Hematopoietic multipotent progenitor cell treated with erythropoietin and hydrocortisone succinate and interleukin-3 and kit ligand, for 17 days (in vitro differentiated cells): ENCODE measurements around the gene PIGO.

Experiments used
- DNase-seq: peaks from one replicate; pipeline ENCODE4 v3.0.0-alpha.2; 2015; ENCODE audit warnings: low spot score

The PIGO gene

GRCh38 chr9:35071814-35072460, 24.5 kb downstream of the PIGO start:
- peak; percentile 90 for DNase-seq

- peak; percentile 27 for DNase-seq
Measured at GRCh38 chr9:35070823-35071813, 25.3 kb downstream of the PIGO start.

DNA sequence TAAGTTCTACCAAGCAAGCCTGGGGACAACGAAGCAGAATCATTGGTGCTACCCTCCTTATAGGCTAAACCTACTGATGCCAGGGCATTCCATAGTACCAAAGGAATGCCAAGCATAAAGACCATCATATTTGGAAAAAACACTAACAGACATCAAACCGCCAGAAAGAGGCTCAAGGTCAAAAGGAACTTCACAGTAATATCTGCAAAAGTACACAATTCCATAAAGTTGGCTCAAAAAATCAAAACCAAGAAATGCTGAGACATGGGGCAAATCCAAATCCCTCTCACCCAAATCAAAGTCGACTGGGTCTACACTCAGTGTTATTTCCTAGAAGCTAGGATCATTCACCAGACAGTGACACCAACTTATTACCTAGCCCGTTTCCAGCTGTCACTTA, 27.4 kb downstream of the PIGO start:
- DNase-seq, result no peak

- DNase-seq, result no peak
Measured at GRCh38 chr9:35067056-35067455, 29.3 kb downstream of the PIGO start.

DNA sequence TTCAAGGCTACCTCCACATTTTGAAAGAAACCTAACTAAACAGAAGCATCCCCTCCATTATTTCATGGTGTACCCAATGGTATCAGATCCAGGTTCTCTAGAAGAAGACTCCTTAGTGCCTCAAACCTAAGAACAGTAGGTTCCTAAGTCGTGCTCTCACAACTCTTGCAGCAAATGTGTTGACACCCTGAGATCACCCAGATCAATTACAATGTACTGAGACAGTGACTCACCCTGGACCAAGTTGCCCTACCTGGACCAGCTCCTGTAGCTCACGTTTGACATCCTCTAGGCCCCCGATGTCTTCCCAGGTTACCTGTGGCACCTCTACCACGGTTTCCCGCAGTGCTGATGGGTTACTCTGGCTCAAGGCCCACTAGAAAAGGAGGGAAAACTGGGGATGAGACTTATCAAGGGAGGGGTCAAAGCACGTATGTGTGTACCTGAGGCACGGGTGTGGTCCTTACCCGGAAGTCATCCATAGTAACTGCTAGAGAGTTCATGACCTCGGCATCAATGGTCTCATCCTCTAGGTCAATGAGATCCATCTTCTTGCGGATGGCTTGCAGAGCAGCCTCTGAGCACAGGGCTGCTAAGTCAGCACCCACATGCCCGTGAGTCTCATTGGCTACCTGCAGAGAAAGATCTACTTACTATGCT, 35.7 kb downstream of the PIGO start:
- no peak for DNase-seq

DNA sequence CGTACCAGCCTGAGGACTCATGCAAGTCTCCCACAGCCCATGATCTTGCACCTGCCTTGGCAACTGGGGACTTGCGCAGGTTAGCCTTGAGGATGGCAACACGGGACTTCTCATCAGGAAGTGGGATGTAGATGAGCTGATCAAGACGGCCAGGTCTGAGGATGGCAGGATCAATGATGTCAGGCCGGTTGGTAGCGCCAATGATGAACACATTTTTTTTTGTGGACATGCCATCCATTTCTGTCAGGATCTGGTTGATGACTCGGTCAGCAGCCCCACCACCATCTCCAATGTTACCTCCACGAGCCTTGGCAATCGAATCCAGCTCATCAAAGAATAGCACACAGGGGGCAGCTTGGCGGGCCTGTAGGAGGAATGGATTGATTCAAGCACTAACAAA, 37.0 kb downstream of the PIGO start:
- DNase-seq, result no peak

DNA sequence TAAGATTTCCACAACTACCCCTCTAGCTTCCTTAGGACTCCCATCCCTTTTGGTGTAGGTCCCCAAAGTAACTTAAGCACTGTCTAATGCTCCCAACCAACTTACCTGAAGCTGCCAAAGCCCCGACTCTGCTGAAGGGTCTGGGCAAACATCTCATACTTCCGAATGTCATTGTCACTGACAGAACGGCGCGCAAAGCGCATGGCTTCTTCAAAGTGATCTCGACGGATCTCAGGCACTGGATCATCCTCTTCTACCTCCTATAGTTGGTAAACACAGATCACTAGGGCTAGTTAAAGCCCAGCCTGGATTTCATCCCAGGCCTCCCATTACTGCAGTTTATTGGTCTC, 39.1 kb downstream of the PIGO start:
- DNase-seq, result no peak

DNA sequence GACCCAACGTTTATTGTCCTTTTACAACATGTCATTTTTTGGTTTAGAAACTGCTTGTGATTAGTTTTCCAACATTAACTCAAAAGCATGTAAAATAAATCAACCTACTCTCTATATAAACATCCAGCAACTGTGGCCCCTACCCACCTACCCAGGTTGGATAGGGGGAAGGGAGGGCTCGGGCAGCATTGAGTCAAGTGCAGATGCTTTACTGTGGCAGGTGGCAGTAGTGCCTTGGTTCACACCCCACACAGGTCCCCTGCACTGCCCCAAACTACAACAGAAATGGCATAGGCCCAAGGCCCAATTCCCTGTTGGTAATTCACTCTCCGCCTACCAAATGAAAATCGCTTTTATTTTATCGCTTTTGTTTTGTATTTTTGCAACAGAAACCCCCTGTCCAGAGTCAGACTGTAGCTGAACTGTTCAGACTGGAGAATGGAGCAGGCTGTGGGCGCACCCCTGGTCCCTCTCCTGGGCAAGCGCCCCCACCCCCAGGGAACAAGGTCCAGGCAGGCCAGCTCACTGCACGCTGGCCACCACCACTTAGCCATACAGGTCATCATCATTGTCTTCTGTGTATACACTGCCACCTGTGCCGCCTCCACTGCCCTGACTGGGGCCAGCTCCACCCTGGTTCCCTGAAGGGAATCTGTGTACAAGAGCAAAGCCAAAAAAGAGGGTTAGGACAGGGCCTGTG, 39.7 kb downstream of the PIGO start:
- DNase-seq, result no peak

DNA sequence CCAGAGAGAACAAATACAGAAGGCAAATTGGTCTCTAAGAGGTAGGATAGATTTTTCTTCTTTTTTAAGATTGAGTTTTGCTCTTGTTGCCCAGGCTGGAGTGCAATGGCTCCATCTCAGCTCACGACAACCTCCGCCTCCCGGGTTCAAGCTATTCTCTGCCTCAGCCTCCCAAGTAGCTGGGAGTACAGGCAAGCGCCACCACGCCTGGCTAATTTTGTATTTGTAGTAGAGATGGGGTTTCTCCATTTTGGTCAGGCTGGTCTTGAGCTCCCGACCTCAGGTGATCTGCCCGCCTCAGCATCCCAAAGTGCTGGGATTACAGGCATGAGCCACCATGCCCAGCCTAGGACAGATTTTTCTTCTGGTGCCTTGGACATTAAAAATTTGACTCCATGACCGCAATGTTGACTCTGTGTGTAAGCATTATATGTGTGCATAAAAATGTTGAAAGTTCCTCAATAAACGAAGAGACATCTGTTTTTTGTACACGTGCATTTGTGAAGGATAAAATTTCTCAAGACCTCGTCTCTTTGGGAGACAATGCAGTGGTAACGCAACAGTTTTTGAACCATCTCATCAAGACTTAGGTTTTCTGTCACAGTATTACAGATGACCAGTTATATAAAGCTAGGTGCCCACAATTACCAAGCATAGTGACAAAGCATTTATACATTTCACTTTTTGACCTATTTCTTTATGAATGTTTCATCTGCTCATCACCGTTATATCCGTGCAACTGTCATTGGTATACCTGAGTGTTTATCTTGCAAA, 41.3 kb downstream of the PIGO start:
- DNase-seq, result no peak

DNA sequence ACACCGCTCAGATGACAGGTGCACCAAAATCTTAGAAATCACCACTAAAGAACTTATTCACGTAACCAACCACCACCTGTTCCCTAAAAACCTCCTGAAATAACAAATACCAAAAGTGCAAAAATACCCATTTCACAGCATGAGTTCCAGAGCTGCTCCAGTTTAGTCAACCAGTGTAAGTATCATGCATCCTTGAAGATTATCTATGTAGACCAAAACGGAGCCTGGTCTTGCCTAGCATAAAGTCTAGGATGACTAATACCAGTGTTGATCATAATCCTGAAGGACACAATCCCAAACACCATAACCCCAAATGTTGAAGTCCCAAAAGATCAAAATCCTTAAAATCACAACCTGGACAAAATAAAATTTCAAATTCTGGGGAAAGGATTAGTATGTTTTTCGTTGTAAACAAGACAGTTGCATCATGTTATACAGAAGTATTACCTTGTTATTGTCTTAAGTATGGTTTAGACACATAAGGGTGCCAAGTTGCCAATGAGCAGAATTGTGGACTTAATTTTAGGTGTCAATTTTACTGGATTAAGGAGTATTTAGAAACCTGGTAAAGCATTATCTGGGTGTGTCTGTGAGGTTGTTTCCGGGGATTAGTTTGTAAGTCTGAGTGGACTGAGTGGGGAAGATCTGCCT, 42.1 kb downstream of the PIGO start:
- DNase-seq, result no peak

DNA sequence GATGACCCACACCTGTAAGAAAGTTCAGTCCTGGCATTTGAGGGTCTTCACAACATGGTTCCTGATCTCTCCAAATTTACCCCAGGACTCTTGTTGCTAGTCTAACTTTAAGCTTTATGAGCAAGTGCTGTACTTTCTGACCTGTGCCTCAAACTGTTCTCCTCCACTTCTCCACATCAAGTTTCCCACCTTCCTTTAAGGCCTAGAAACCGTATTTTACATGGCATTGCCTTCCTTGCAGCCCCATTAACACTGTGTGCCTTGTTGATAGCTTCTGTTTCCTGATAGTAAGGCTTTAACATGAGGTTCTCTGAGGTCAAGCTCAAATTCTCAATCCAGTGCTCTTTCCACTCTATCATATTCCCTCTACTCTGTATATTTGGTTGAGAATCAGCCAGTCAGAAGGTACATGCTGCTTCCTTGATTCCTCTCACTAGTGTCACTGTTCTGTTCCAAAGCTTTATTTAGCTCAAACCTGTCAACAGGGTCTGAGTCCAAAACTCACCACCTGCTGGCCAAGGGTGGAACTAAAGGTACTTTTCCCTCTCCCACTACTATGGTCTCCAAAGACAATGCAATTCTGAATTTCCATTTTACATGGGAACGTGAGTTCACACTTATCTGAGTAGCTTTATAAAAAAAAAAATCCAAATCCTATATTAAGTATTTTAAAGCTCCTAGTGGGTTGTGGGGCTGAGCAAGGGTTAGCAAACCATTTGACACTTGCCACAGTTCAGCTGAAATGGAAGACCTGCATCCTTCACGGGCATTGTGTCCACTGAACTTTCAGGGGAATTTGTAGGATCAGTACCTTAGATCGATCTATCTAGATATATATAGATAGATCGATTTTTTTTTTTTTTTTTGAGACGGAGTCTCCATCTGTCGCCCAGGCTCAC, 45.1 kb downstream of the PIGO start:
- DNase-seq, result peak; percentile 45

DNA sequence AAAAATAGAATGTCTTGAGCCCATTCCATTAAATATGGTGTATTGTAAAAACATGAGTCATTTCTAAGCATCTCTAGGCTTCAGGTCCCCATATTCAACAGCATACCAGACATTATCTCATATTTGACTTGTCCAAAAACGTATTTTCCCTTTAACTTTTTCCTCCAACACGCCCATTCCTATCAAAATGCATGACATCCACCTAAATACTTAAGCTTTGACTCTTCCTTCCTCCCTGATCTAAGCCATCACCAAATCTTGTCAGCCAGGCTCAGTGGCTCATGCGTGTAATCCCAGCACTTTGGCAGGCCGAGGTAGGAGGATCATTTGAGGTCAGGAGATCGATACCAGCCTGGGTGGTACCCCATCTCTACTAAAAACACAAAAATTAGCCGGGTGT, 47.9 kb downstream of the PIGO start:
- DNase-seq, result no peak

DNA sequence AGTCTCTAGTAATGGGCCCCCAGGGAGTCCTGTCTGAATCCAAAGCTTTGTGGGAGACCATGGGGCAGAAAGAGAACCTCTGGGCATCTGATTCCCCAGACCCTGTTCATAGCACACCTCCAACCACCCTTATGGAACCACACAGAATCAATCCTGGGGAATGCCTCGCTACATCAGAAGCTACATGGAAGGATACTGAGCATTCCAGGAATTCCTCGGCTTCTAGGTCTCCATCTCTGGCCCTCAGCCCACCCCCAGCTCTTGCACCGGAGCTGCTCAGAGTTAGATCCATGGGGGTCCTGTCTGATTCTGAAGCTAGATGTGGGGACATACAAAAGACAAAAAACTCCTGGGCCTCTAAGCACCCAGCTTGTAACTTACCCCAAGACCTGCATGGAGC, 52.3 kb downstream of the PIGO start:
- no peak for DNase-seq

GRCh38 chr9:35042891-35043545, 53.4 kb downstream of the PIGO start:
- DNase-seq, result no peak

- DNase-seq, result no peak
Measured at GRCh38 chr9:35042081-35042604, 54.2 kb downstream of the PIGO start.
